Inflammatory macrophage (primary cell): ENCODE results near the gene ATP7B.
A peak's percentile ranks its signal among the peaks of the same experiment; 100 is the strongest.
"Not testable (repeated sequence)": the region's sequence is repeated elsewhere in the genome, so short reads cannot be mapped to it uniquely, and the experiment has no call there.

Experiments used
- DNase-seq, 2 donors: peaks; one replicate each; pipeline ENCODE4 v3.0.0-alpha.2; 2020 to 2022

Gene ATP7B

DNA sequence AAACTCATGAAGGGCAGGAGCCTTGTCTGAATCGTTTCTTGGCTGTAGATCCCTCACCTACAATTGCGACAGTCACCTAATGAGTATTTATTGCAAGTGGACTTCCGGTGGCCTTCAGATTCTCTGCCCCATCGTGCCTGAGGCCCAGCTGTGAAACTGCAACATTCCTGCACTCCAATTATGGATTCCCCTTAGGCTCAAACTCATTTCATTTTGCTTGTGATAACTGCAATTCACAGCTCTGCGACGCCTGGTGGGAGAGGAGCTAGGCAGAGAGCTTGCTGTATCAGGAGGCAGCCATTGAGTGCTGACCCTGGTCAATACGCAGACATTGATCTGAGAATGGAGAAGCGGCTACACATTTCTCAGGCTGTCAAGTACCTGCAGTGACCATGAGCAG lies 90.5 kb downstream of the ATP7B start:
- DNase-seq: no peak

DNA sequence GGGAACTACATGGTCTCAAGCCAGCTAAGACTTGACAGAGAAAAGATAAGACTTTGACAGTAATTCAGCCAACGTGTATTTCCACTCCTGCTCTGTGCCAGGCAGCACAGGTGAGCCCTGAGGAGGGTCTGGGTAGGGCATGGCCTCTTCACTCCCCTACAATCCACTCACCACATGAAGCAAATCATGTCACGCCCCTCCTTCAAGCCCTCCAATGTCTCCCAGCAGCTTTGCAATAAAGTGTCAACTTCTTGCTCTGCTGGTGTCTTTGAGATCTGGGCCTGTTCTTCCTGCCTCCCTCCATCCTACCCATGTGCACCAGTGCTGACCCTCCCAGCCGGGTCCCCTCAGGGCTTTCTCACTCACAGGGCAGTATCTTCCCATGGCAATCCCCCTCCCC lies 91.0 kb downstream of the ATP7B start:
- DNase-seq: no peak

DNA sequence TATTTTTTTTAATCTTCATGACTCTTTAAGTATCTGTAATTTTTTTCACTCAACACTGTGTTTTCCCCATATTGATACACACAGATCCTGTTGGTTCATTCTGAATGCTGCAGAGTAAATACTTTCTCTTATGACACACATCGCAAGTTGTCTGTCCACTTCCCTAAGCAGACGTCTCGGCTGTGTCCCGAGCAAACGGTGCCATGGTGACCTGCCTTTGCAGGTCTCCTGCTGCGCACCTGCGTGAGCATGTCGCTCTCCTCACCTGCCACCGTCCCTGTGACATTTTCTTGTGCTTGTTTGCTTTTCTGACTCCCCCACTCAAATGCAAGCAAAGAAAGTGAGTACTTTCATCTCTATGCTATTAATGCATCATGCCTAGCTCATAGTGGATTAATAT lies 91.7 kb downstream of the ATP7B start:
- no peak for DNase-seq

DNA sequence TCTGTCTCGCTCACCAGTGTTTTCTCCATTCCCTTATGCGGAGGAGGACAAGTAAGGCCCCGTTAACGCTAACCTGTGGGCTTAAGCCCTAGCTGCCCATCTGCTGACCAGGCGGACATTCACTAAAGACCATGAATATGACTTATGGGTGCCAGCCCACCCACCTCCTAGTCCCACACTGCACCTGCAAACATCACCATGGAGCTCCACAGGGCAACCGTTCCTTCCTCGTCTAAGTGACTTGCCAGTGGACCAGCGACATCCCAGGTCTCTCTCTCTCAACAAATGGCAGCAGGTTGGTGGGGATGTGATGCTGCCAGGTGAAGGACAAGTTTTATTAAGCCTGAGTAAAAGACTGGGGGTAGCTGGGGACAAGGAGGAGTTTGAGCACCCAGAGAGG lies 94.3 kb downstream of the ATP7B start:
- no peak for DNase-seq

DNA sequence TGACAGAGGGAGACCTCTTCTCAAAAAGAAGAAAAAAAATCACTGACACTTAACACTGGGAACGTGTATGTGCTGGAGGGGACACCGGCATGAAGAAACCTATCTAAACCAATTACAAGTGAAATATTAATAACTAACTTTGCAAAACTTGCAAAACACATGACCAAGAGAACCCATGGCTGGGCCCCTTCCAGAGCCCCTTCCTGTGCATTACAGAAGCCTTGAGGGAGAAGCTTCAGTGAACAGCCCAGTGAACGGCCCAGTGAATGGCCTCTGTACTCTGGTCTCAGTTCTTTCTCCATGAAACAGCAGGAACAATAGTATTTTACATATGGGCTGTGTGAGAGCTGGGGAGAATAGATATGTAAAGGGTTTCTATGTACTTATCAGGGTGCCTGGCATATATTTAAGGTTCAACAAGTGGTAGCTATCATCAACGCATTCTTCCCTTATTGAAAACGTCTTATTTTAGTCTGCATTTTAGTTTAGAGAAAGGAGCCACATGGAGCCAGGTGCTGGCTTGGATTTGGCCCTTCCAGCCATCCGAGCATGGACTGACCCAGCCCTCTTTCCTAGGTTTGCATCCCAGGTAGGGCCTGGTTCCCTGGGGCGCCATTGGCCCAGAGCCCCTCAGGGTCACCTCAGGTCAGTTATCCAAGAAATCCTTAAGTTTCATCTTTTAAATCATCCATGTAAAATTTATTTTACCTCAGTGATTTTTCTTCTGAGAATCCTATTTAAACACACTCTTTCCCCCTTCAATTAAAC lies 95.0 kb downstream of the ATP7B start:
- DNase-seq: no peak

DNA sequence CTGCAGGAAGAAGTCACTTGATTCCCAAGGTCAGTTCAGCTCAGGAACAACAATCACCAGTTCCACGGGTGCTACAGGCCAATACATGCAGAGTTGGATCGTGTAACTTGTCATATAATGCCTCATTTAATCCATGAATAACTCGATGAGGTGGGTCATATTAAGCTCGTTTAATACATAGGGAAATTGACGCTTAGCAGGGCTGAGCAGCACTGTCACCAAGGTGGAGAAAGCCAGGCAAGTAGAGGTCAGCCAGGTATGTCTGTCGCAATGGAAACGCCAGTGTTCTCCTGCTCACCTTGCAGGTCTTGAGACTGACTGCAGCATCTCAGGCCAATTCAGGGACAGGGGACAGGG lies 97.1 kb downstream of the ATP7B start:
- DNase-seq: no peak

DNA sequence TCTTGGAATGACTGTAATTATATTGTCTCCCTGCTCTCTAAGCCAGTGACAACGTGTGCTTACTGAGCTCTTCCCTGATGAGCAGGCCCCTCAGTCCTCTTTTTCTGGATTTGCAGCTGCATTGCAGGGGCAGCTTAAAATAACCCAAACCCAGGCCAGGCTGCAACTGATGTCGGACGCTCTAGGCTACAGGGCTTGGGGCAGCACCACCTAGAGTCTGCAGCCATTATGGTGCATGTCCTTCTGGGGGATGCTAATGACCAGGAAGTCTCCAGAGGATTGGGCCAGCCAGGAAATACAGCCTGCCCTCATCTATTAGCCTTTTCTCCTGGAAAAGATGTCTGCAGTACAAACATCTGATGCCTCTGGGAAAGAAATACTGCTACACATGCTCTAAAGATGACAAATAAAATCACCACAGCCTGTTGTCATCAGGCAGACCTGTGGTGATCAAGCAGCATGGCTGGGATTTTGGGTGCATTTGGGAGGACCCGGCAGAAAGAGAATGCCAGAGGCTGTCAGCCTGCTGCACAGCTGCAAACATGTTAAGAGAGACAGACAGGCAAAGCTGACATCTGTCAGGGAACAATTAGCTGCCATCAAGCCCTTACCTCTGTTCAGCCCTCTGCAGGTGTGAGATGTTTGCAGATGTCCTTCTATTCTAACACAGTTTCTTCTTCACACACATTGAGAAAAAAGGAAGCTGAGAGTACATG lies 97.7 kb downstream of the ATP7B start:
- DNase-seq: no peak

DNA sequence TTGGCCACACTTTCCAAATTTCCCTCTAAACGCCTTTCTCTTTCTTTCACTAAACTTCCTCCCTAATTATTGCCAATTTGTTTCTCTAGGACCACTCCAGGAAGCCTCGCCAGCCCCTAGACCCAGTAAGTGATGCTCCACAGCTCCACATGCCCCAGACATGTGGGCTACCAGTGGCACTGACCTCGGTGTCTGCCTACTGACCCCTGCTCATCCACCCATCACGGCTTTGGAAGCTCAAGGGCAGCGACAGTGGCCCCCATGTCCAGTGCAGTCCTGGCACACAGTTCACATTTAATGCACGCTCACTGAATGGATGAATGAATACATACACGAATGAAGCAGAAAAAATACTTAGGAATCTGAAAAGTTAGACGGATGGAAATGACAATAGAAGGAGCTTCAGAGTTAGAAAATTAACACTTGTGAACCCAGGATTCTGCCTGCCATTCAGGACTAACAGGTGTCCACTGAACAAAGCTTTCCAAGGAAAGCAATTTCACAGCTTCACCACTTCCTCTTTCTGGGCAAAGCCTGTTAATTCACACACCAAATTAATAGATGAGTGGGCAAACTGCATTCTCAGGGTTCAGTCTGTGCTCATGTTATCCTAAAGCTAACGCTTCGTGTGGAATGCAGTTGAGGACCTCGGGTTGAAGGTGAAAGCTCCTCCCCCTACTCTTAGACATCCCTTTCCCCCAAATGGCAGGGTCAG lies 98.6 kb downstream of the ATP7B start:
- DNase-seq: peak in 1 of 2 donors; percentile 3

DNA sequence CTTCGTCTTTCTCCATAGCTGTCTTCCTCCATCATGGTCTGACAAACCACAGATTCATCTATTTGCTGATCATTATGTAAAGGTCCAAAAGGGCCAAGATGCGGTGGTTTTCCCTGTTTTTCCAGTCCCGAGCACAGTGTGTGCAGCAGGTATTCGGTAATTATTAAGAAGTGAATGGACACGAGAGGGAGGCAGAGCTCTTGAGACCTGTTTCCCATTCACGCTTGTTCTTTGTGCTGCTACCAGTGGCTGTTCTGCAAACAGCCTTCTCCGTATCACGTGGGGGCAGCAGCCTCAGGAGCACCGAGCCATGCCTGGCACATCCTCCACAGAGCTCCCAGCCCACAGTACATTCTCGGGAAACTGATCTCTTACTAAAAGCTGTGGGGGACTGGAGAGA lies 99.2 kb downstream of the ATP7B start:
- DNase-seq: no peak

DNA sequence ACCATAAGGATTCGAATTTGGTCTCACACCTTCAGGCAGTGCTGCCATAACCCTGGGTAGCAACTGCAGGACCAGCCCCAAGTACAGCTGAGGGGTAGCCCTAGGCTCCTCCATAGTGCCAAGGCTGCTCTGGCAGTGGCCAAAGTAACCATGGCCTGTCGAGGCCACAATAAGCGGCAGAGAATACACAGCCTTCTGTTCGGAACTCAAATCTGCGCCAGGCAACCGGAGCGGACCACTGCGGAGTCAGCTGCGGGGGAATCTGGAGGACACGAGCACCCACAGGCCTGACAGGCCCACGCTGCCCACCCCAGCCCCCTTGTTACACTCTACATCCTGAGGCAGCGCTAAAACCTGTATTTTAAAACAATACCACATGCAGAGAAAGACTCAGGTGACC lies 100.7 kb downstream of the ATP7B start:
- no peak for DNase-seq

DNA sequence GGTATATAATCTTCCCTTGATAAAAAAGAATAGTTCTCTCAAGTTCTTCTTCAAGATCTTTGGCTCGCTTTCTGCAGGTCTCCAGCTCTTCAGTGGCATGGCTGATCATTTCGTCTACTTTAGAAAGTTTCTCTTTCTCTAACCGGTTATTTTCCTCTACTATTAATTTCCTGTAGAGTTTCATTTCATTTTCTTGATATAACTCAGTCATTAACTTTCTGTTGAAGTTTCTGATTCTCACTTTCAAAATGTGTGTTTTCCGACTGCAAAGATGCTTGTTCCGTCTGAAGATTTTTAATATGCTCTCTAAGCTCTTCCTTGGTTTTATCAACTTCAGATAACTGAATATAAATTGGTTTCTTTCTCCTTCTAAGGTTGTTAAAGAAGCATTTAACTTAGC lies 102.0 kb downstream of the ATP7B start:
- not testable (repeated sequence) for DNase-seq

DNA sequence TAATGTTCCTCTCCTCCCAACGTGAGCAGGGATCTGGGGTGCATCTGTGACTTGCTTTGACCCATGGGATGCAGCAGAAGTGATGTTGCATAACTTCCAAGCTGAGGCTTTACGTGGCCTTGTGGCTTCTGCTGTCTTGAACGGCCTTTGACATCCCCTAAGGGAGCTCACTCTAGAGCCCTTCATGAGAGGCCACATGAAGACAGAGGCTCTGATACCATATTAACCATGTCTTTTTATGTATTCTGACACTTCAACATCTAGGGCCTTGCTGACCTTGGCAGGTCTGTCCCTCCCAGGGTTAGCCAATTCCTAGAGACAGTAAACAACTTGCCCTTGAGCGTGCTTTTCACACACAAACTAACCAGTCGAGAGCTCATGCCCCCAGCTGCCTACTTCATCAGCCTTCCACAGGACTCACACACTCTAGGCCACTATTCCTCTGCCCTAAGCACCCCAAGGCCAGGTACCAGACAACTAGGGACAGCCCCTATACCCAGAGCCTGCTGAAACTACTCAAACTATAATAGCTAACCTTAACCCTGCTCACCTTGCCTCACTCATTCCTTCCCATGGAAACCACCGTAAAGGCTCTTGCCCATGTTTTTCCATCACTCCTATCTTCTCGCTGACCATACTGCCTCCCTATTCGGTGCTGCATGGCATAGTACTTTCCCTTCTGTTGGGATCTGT lies 104.1 kb downstream of the ATP7B start:
- peak in 1 of 2 donors; percentile 8 for DNase-seq

DNA sequence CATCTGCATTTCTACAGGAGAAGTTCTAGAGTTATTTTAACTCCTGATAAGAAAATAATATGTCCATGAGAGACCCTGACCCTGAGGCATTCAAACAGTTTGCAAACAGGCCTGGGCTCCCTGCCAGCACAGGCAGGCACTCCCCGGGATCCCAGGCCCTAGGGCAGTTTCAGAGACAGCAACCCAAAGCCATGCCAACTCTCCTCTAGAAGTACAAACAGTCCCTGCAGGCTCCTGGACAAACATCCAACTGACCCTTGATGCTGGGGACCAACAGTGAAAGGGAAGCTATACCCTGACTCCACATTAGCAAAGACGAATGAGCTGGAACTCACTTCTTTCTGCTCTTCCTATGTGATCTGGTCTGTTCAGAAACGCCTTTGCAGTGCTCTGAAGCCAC lies 104.7 kb downstream of the ATP7B start:
- no peak for DNase-seq

DNA sequence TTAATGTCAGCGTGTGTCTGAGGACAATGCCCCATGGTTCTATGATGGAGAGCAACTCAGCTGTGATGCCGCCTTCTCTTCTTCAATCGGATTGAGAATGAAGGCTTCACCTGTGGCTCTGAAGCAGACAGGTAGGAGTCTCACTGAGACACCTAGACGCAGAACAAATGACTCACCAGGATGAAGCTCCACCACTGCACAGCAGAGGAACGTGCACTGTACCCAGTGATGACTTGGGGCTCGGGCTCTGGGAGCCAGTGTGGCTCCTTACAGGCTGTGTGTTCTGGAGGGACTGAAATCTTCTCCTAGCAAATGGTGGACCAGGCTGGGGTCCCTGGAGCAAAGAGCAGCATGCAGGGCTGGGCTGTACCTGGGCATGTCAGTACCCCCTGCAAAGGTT lies 105.5 kb downstream of the ATP7B start:
- DNase-seq: no peak

DNA sequence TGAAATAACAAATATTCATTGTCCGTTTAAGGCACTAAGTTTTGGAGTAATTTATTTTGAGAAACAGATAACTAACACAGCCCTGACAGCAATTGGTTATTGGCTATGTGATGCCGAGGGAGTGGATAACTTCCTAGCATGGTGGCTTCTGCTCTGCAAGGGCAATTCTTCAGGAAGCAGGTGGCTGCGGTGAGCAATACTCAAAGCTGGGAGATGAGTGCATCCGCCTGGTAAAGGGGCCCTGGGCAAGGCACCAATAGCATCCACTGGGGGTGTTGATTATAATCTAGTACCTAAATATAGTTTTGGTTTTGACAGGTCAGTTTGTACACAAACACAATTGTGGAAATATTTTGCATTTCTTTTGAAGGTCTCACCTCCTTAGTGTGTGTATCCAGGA lies 108.5 kb downstream of the ATP7B start:
- DNase-seq: no peak

DNA sequence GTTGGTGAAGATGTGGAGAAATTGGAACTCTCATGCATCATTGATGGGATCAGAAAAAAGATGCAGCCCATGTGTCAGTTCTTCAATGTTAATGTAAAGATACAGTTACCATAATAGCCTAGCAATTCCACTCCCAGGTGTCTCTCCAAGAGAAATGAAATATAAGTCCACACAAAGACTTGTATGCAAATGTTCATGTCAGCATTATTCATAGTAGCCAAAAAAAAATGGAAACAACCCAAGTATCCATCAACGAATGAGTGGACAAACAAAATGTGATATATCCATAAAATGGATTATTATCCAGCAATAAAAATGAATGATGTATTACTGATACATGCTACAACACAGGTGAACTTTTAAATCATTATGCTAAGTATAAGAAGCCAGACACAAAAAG lies 110.8 kb downstream of the ATP7B start:
- no peak for DNase-seq

DNA sequence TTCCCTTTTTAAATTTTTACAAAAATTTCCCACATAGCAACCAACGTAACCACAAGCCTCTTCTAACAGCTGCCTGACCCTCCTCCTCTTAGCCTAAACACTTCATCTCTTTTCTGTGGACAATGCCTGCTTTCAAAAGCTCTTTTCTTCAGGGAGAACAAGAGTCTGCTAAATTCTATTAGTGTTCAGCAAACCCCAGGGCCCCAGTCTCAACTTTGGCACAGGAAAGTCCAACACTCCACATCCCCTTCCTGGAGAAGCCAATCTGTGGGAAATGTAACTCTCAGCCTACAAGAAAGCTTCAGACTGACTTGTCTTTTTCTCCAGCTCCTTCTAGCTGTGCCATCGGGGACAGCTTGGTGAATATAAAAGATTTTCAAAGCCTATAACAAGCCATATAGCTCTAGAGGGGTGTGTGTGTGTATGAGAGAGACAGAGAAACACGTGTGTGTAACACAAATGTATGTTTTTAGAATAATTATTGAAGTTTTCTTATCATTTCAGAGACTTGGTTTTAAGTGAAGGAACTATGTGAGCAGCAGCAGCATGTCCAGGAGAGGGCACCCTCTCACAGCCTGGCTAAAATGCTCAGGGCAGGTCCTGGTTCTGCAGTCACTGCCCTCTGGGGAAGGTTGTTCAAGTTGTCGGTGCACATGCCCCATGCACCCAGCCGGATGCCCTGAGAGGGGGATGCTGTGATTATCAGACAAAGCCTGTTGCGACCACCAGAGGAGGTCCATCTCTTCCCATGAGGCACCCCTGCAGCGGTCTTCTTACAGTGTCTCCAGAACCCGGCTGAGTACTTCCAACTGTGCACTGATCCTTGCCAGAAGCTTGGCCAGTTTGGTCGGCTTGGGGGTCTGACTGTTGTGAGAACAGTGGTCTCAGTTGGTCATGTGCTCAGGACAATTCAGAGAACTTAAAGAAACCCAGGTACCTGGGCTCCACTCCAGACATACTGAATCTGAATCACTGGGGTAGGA lies 115.1 kb downstream of the ATP7B start:
- DNase-seq: peak; percentile 52 to 65

DNA sequence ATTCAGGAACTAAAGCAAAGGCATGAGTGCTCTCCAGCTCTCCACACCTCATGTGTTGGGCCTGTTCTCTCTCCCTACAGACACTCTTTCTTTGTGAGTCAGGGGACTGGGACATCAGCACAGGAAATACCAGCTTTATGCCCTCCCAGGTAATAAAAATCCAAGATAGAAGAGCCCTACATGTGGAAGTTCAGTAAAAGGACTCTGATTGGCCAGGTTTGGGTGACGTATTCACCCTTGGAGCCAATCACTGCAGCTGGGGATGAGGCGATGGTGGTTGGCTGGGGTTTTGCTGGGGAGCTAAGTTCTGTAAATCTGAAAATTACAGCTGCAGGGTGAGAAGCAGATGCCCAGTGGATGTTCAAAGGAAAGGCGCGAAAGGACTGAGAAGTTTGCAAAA lies 117.0 kb downstream of the ATP7B start:
- DNase-seq: no peak

DNA sequence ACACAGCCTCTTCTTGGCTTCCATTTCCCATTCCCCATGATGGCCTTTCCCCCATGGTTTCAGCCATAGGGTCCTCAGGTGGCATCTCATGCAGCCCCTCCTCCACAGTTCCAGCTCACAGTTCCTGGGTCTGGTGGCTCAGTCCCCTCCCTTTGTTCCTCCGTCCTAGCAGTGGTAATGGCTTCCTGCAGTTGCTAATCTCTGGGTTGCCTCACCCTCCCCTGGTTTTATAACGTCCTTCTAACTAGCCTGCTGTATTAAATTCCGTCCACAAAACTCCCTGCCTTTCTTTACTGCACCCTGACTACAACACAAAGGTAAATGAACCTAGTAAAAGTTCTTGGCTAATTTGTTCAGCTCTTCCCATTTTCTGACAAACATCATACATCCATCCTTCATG lies 118.6 kb downstream of the ATP7B start:
- DNase-seq: no peak

DNA sequence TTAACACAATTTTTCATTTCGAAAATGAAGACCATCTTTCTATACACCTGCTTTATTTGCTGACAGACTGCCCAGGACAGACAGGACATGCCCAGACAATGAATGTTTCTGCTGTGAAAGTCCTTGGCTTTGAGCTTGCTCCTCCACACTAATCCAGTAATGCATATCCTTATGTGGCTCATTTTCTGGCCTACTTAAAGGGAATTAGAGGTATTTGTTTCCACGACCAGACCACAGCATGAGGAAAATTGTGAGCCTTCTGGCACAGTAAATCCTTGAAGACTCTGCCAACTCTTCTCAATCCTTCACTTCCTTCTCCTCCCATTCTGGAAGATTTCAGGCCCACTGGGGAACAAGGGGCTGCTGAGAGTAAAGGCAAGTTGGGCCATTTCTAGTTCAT lies 123.8 kb downstream of the ATP7B start:
- DNase-seq: no peak

DNA sequence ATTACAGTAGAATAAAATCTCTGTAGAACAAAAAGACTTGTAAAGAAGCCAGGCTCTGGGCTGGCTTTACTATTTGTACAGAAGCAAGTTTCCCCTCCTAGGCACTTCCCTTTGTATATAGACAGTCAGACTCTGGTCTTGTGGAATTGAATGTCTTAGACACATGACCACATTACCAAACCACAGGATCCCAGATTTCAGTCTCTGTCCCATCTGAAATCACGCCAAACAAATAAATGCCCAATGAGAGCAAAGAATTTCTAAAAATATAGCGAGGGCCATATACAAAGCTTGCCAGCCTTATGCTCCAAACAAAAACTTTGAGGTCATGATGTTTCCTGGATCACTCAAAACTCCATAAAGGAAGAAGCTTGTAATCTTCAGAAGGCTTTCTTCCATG lies 125.6 kb downstream of the ATP7B start:
- DNase-seq: peak; percentile 10 to 33

DNA sequence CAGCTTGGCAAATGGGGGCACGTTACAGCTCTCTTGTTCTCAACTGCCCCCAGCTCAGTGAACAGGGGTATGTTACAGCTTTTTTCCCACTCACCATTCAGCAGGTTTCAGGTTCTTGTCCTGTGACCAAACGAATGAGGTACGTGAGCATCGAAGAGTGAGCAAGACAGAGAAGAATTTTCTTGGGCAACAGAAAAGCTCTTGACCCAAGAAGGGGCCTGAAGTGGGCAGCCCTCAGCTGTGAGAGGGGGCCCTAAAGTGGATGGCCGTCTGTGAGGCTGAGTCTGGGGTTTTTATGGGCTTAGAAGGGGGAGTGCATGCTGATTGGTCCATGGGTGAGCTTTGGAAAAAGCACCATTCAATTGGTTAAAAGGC lies 128.0 kb downstream of the ATP7B start:
- DNase-seq: no peak
